Measurements from ENCODE around the gene KCNK17. TPM values are rescaled to one million over a fixed set of nuclear protein-coding genes. Genes with fewer than 3 reads are reported as not detected.

Gene KCNK17
- total and polyA plus RNA-seq, 12 donors, result 0.13 to 0.39 (median 0.19) TPM; not detected in 6

DNA sequence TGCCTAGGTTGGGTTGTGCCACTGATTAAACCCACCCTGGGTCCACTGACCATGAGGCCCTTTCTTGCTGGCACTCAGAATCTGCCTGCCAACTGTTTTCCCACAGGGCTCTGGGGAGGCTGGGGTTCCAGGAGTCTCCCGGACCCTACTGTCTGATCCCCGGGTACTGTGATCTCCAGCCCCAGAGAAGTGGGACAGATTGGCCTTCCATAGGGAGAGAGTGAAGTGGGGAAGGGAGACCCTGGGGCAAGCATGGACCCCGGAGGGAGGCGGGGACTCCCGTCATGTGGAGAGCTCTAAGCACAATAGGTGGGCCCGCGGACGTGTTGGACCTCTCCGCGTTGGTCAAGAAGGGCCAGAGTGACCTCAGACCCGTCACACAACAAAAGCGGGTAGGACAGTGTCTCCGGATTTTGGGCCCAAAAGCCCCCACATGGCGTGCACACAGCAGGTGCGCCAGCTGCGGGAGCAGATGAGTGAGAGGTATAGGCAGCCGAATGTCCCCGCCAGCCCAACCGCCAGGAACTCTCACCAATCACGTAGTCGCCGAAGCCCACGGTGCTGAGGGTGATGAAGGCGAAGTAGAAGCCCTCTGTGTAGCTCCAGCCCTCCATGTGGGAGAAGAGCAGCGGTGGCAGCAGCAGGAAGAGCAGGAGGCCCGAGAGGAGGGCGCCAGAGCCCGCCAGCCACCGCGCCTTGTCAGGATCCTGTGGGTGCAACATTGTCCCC is 10.6 kb downstream of the KCNK17 start:
- intact Hi-C loops (cut with DNase I), result loop anchor here (2.0 to 5.0 kb wide), 10 partner anchors 136 to 436 kb away; no protein-coding TSS in a partner anchor
- ATAC-seq (peak in 3 of 8 donors; percentile 3 to 51 (median 13)), DNase-seq (no peak)
- Histone ChIP-seq H3K9me3 (peaks cover 0 to 6% (median 0%) of the 10 kb centered on the region in 11 donors), H3K27me3 (peaks cover 0 to 27% (median 7%) of the 10 kb centered on the region in 7 donors), H3K36me3 (no peaks in the 10 kb centered on the region), H3K27ac (no peak overlapping the region), H3K4me1 (peaks cover 0 to 5% (median 0%) of the 10 kb centered on the region in 9 donors), H3K4me3 (no peak overlapping the region)
- 81 to 86% methylated on average over 30 of the region's 30 CpGs for WGBS, 2 donors
- TF ChIP-seq, protein P1, sequence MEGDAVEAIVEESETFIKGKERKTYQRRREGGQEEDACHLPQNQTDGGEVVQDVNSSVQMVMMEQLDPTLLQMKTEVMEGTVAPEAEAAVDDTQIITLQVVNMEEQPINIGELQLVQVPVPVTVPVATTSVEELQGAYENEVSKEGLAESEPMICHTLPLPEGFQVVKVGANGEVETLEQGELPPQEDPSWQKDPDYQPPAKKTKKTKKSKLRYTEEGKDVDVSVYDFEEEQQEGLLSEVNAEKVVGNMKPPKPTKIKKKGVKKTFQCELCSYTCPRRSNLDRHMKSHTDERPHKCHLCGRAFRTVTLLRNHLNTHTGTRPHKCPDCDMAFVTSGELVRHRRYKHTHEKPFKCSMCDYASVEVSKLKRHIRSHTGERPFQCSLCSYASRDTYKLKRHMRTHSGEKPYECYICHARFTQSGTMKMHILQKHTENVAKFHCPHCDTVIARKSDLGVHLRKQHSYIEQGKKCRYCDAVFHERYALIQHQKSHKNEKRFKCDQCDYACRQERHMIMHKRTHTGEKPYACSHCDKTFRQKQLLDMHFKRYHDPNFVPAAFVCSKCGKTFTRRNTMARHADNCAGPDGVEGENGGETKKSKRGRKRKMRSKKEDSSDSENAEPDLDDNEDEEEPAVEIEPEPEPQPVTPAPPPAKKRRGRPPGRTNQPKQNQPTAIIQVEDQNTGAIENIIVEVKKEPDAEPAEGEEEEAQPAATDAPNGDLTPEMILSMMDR (IDR thresholded peaks at IDR 0.05), result peak in 4 of 9 donors; percentile 1 to 24 (median 10)

DNA sequence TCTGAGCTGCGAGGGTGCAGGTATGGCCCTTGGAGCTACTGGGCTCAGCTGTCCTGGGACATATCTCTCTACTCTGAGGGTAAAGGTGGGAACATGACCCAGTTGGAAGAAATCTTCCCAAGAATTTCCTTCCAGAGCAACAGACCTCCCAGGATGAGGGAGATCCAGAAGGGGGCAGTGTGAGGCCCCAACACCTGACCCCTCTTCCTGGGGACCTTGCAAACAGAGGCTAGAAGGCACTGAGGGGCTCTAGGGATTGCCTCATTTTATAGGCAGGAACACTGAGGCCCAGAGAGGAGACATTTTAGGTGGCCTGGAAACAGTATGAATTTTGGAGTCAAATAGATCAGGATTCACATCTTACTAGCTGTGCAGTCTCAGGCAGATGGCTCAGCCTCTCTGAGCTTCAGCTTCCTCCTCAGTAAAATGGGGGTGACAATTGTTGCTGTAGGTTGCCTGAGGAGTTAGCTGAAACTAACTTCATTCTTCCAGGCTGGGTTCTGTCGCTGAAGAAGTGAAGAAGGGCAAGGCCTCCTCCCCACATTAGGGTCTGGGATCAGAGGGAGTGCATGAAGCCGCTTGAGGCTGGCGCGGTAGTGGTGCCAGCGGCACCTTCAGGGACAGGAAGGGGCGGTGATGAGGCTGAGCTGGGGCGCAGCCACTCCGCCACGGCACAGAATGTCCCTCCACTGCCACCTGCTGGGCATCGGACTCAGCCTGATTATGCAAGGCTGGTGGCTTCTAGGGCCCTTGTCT is 11.4 kb downstream of the KCNK17 start:
- no peak overlapping the region for H3K27ac ChIP-seq
- DNase-seq, result peak; percentile 76 to 84
- H3K4me1 ChIP-seq, result peaks cover 0 to 5% (median 0%) of the 10 kb centered on the region in 9 donors
- ATAC-seq, result peak; percentile 76 to 90 (median 87)
- H3K4me3 ChIP-seq, result peak overlapping the region in 1 of 10 donors; percentile 14
- 7 to 8% methylated on average over 11 of the region's 11 CpGs for WGBS, 2 donors
- H3K36me3 ChIP-seq, result no peaks in the 10 kb centered on the region
- peaks cover 0 to 32% (median 7%) of the 10 kb centered on the region in 7 donors for H3K27me3 ChIP-seq
- peaks cover 0 to 6% (median 0%) of the 10 kb centered on the region in 11 donors for H3K9me3 ChIP-seq
- TF ChIP-seq, protein P1 (IDR thresholded peaks at IDR 0.05), result peak; percentile 65 to 91 (median 86)
- intact Hi-C loops (cut with DNase I), result loop anchor here (2.0 to 5.0 kb wide), 10 partner anchors 136 to 436 kb away; no protein-coding TSS in a partner anchor

DNA sequence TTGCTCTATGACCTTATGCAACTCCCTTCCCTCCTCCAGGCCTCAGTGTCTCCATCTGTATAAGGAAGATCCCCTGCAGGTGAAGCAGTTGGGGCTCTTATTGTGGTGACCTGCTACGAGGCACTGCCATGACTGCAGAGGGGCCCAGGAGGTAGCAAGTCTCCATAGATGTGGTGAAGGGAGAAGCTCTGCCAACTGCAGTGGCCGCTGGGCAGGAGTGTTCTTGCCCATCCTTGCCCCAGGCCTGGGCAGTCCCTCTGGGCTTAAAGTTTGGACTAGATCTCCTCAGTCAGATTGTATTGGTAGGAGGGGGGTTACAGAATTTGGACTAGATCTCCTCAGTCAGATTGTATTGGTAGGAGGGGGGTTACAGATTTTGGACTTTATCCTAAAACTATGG is 12.2 kb downstream of the KCNK17 start:
- Histone ChIP-seq H3K4me1 (peaks cover 0 to 7% (median 3%) of the 10 kb centered on the region in 9 donors), H3K27me3 (peaks cover 0 to 35% (median 7%) of the 10 kb centered on the region in 7 donors), H3K36me3 (no peaks in the 10 kb centered on the region), H3K27ac (no peak overlapping the region), H3K9me3 (peaks cover 0 to 6% (median 0%) of the 10 kb centered on the region in 11 donors), H3K4me3 (no peak overlapping the region)
- TF ChIP-seq, protein P1 (IDR thresholded peaks at IDR 0.05), result no peak
- intact Hi-C loops (cut with DNase I), result loop anchor here (2.0 to 5.0 kb wide), 10 partner anchors 135 to 435 kb away; no protein-coding TSS in a partner anchor
- DNase-seq, result no peak
- ATAC-seq, result no peak
- WGBS, 2 donors, result 89 to 90% methylated on average over 2 of the region's 2 CpGs

DNA sequence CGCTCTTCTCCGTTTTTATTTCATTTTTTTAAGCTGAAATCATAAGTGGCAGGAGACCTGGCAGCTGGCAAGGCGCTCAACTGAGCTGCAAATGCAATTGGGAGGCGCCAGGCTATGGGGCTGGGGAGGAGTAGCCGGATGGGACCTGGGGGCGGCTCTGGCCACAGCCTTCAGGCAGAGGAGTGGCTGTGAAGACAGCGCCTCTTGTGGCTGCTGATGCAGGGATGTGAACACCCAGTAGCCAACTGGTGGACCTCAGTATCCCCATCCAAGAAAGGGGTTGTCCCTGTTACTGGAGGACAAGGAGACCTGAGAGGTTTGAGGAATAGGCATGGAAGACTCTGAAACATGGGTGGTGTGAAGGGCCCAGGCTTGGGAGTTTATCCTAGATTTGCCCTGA is 12.6 kb downstream of the KCNK17 start:
- DNase-seq, result no peak

More for the DNA sequence above, 12.6 kb downstream of the KCNK17 start:
- Histone ChIP-seq H3K27ac (no peak overlapping the region), H3K9me3 (peaks cover 0 to 6% (median 0%) of the 10 kb centered on the region in 11 donors), H3K27me3 (peaks cover 0 to 36% (median 7%) of the 10 kb centered on the region in 7 donors), H3K4me1 (peaks cover 0 to 11% (median 5%) of the 10 kb centered on the region in 9 donors), H3K36me3 (no peaks in the 10 kb centered on the region), H3K4me3 (no peak overlapping the region)
- no peak for ATAC-seq
- intact Hi-C loops (cut with DNase I), result loop anchor here (2.0 to 5.0 kb wide), 11 partner anchors 134 to 434 kb away; no protein-coding TSS in a partner anchor
- TF ChIP-seq, protein P1 (IDR thresholded peaks at IDR 0.05), result peak in 3 of 9 donors; percentile 16 to 35 (median 19)
- WGBS, 2 donors, result 46 to 51% methylated on average over 7 of the region's 7 CpGs
